GM10248 (cell line): ENCODE results near the gene BSG.
A peak's percentile ranks its signal among the peaks of the same experiment; 100 is the strongest.

Source experiments
- CTCF ChIA-PET: fragments of 300-600 bp; sonication (Branson Sonifier 250); formaldehyde crosslinking; extraction: SDS; loops from one replicate; lab custom pipeline; 2021; ENCODE audit warnings: antibody characterized with exemption; lab: Yijun Ruan, JAX
- POLR2A ChIA-PET: fragments of 350-650 bp; sonication (Branson Sonifier 250); formaldehyde crosslinking; extraction: SDS; loops from one replicate; lab custom pipeline; 2020; ENCODE audit warnings: antibody characterized with exemption; lab: Yijun Ruan, JAX
- DNase-seq: peaks from one replicate; pipeline ENCODE4 v3.0.0; 2012; ENCODE audit errors: extremely low spot score
- CTCF ChIP-seq: IDR thresholded peaks from 2 replicates; pipeline ENCODE4 v1.5.1; 2012; ENCODE audit warnings: mild to moderate bottlenecking, low read depth; ENCODE audit errors: extremely low read depth, missing control alignments, control extremely low read depth

BSG gene

DNA sequence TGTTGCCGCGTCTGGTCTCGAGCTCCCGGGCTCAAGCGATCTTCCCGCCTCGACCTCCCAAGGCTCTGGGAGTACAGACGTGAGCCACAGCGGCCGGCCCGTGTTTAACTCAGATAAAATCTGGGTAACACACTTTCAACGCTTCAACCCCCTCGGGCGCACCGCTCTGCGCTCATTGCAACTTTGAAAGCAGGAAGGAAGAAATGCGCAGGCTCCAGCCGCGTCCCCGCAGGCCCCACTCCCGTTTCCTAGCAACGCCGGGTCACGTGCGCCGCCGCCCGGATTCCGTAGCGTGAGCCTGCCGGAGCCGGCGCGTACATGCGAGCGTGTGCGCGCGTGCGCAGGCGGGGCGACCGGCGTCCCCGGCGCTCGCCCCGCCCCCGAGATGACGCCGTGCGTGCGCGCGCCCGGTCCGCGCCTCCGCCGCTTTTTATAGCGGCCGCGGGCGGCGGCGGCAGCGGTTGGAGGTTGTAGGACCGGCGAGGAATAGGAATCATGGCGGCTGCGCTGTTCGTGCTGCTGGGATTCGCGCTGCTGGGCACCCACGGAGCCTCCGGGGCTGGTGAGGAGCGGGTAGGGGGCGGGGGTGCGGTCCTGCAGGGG, at the start of gene BSG:
Gene BSG (plus strand): TSS at position 457 of the 603 bp plus-strand sequence. CDS start 39 bp downstream, at position 496.
- POLR2A ChIA-PET: no interaction called here
- DNase-seq: peak; percentile 100
- CTCF ChIA-PET: interaction anchor here (0.7 to 0.8 kb wide), 2 partner anchors 41 to 61 kb away, joined by 4 read pairs; partner anchors contain the start of gene CDC34
- no peak for TF ChIP-seq CTCF

- TF ChIP-seq CTCF: no peak
- no peak for DNase-seq
- CTCF ChIA-PET: interaction anchor here (1.1 to 4.8 kb wide), 2 partner anchors 8 to 12 kb away, joined by 3 to 48 read pairs; no protein-coding TSS in a partner anchor
- POLR2A ChIA-PET: no interaction called here
Observed at GRCh38 chr19:522726-523125, 49.7 kb upstream of the BSG start.

DNA sequence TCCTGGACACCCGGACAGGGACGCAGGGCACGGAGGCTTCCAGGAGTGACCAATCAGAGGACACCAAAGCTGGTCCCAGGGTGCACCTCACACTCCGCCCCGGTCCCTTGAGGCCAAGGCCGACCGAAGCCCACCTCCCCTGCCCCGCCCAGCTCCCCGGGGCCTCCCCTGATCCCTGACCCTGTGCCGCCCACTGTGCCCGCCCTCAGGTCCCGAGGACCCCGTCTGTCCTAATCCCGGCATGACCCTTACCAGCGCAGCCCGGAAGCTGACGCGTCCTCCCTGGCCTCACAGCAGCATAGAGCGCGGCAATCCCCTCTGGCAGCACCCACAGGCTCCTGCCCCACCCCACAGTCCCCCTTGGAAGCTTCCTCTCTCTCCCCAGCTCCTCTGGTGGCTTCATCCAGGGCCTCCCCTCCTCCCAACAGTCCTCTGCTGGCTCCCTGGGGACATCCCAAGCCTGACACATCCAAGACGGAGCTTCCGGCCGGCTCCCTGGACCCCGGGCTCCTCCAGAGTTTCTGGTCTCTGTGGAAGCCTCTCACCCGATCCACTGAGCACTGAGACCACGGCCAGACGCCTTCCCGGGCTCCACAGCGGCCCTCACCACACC, 48.2 kb upstream of the BSG start:
- CTCF ChIA-PET: interaction anchor here (1.1 kb wide), 1 partner anchor 13 kb away, joined by 4 read pairs; no protein-coding TSS in a partner anchor

GRCh38 chr19:525029-525428, 47.4 kb upstream of the BSG start:
- no peak for TF ChIP-seq CTCF
- ChIA-PET CTCF (interaction anchor here (2.2 kb wide), 1 partner anchor 14 kb away, joined by 10 read pairs; no protein-coding TSS in a partner anchor), POLR2A (no interaction called here)
- no peak for DNase-seq

More for the DNA sequence above, 48.2 kb upstream of the BSG start:
- DNase-seq: no peak
- TF ChIP-seq CTCF: no peak
- POLR2A ChIA-PET: no interaction called here

GRCh38 chr19:525857-526419, 46.5 kb upstream of the BSG start:
- no peak for DNase-seq
- POLR2A ChIA-PET: no interaction called here
- no peak for TF ChIP-seq CTCF
- CTCF ChIA-PET: interaction anchor here (2.2 kb wide), 1 partner anchor 15 kb away, joined by 10 read pairs; no protein-coding TSS in a partner anchor
